GM23338 (cell line): ENCODE results near the gene CAMTA1.

ENCODE experiments used
- CREB1 ChIP-seq: fragments of 250-450 bp; sonication (Bioruptor Pico); IDR thresholded peaks from 2 replicates; pipeline ENCODE4 v1.5.0; 2020; ENCODE audit warnings: low read depth, mild to moderate bottlenecking, moderate library complexity
- EZH2 ChIP-seq: fragments of 200-600 bp; sonication (generic); IDR thresholded peaks from one replicate; pipeline ENCODE4 v1.8.0; 2017; ENCODE audit warnings: antibody characterized with exemption, mild to moderate bottlenecking, low read depth; ENCODE audit not compliant: unreplicated experiment
- EZH2phosphoT487 ChIP-seq: fragments of 200-600 bp; sonication (generic); IDR thresholded peaks from one replicate; pipeline ENCODE4 v1.8.1; 2018; ENCODE audit warnings: antibody characterized with exemption; ENCODE audit not compliant: unreplicated experiment
- JUNB ChIP-seq: IDR thresholded peaks from one replicate; pipeline ENCODE4 v1.6.1; 2016; ENCODE audit warnings: antibody characterized with exemption; ENCODE audit not compliant: unreplicated experiment
- POLR2AphosphoS5 ChIP-seq: IDR thresholded peaks from 2 replicates; pipeline ENCODE4 v1.6.1; 2016; ENCODE audit warnings: antibody characterized with exemption, low read depth
- TF ChIP-seq, protein P1 (sequence below), 2 experiments: fragments of 200-600 bp in 1 of 2; sonication (generic) in 1 of 2; conservative IDR thresholded peaks; 2 replicates each; pipeline versions ENCODE4 v1.5.1 to v1.6.1; 2016 to 2017; ENCODE audit warnings: antibody characterized with exemption in 2 of 2, low read depth in 2 of 2, mild to moderate bottlenecking in 2 of 2, moderate library complexity in 1 of 2
- TF ChIP-seq, protein P2 (sequence below): IDR thresholded peaks from one replicate; pipeline ENCODE4 v1.6.1; 2018; ENCODE audit warnings: antibody characterized with exemption; ENCODE audit not compliant: unreplicated experiment

DNA sequence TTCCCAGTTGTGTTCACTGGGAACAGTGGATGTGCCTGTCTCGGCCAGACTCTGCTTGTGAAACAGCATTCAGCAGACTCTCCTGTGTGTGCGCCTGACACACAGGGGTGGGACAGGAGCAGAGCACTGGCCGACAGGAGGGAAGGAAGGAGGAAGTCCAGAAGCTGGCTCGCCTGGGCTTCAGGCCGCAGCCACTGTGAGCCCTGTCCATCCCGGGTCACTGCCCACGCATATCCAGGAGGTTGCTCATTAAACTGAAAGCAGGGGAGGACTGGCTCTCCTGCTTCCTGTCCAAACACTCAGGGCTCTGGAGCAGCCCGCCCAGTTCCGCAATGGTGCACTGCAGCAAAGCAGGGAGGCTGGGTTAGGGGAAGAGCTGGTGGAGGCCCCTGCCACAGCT, 767.1 kb downstream of the CAMTA1 start:
- TF ChIP-seq, protein P1, sequence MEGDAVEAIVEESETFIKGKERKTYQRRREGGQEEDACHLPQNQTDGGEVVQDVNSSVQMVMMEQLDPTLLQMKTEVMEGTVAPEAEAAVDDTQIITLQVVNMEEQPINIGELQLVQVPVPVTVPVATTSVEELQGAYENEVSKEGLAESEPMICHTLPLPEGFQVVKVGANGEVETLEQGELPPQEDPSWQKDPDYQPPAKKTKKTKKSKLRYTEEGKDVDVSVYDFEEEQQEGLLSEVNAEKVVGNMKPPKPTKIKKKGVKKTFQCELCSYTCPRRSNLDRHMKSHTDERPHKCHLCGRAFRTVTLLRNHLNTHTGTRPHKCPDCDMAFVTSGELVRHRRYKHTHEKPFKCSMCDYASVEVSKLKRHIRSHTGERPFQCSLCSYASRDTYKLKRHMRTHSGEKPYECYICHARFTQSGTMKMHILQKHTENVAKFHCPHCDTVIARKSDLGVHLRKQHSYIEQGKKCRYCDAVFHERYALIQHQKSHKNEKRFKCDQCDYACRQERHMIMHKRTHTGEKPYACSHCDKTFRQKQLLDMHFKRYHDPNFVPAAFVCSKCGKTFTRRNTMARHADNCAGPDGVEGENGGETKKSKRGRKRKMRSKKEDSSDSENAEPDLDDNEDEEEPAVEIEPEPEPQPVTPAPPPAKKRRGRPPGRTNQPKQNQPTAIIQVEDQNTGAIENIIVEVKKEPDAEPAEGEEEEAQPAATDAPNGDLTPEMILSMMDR (conservative IDR thresholded peaks at IDR 0.05; ENCODE audit: low read depth in 2 of 2), result no peak
- no peak for TF ChIP-seq CREB1 (CRISPR knock-in tag)
- TF ChIP-seq POLR2AphosphoS5, result no peak
- no peak for TF ChIP-seq JUNB
- TF ChIP-seq EZH2, result no peak
- TF ChIP-seq, protein P2, sequence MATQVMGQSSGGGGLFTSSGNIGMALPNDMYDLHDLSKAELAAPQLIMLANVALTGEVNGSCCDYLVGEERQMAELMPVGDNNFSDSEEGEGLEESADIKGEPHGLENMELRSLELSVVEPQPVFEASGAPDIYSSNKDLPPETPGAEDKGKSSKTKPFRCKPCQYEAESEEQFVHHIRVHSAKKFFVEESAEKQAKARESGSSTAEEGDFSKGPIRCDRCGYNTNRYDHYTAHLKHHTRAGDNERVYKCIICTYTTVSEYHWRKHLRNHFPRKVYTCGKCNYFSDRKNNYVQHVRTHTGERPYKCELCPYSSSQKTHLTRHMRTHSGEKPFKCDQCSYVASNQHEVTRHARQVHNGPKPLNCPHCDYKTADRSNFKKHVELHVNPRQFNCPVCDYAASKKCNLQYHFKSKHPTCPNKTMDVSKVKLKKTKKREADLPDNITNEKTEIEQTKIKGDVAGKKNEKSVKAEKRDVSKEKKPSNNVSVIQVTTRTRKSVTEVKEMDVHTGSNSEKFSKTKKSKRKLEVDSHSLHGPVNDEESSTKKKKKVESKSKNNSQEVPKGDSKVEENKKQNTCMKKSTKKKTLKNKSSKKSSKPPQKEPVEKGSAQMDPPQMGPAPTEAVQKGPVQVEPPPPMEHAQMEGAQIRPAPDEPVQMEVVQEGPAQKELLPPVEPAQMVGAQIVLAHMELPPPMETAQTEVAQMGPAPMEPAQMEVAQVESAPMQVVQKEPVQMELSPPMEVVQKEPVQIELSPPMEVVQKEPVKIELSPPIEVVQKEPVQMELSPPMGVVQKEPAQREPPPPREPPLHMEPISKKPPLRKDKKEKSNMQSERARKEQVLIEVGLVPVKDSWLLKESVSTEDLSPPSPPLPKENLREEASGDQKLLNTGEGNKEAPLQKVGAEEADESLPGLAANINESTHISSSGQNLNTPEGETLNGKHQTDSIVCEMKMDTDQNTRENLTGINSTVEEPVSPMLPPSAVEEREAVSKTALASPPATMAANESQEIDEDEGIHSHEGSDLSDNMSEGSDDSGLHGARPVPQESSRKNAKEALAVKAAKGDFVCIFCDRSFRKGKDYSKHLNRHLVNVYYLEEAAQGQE, result no peak
- no peak for TF ChIP-seq EZH2phosphoT487
